Astrocyte (in vitro differentiated cells and primary cell): Measurements from ENCODE around the gene HSPH1. TPM values are rescaled to one million over a fixed set of nuclear protein-coding genes. Genes with fewer than 3 reads are reported as not detected.
A peak's percentile ranks its signal among the peaks of the same experiment; 100 is the strongest.

ENCODE experiments used
- DNase-seq: peaks from one replicate; pipeline ENCODE4 v3.0.0-alpha.2; 2010; ENCODE audit warnings: low read depth
- FAIRE-seq: peaks from 2 replicates; lab custom pipeline; 2011; peaks lifted over from hg19 to GRCh38; lab: Jason Lieb, UNC
- H2AFZ ChIP-seq: 2 replicates; pipeline ENCODE4 v1.6.0; 2012; ENCODE audit warnings: low read depth, low read length, inconsistent platforms
- H3K27ac ChIP-seq: 2 replicates; pipeline ENCODE4 v1.5.1; 2011; ENCODE audit warnings: low read depth, low read length, inconsistent platforms
- H3K27me3 ChIP-seq: 2 replicates; pipeline ENCODE4 v1.6.0; 2011; ENCODE audit warnings: low read length, inconsistent platforms; ENCODE audit not compliant: insufficient read depth
- H3K36me3 ChIP-seq: 2 replicates; pipeline ENCODE4 v1.5.1; 2011; ENCODE audit warnings: low read length, inconsistent platforms; ENCODE audit not compliant: insufficient read depth
- H3K4me1 ChIP-seq: 2 replicates; pipeline ENCODE4 v1.5.1; 2011; ENCODE audit warnings: low read length, inconsistent platforms; ENCODE audit not compliant: insufficient read depth
- H3K4me2 ChIP-seq: 2 replicates; pipeline ENCODE4 v1.6.0; 2012; ENCODE audit warnings: low read length, inconsistent platforms
- H3K4me3 ChIP-seq: 2 replicates; pipeline ENCODE4 v1.5.1; 2011; ENCODE audit warnings: low read depth, mild to moderate bottlenecking, low read length, inconsistent platforms; ENCODE audit not compliant: insufficient read depth
- H3K79me2 ChIP-seq: 2 replicates; pipeline ENCODE4 v1.6.0; 2012; ENCODE audit warnings: mild to moderate bottlenecking, low read length, inconsistent platforms; ENCODE audit not compliant: insufficient read depth
- H3K9ac ChIP-seq: 2 replicates; pipeline ENCODE4 v1.6.0; 2012; ENCODE audit warnings: mild to moderate bottlenecking, low read length, inconsistent platforms
- H3K9me3 ChIP-seq: 2 replicates; pipeline ENCODE4 v1.5.1; 2012; ENCODE audit warnings: low read depth, mild to moderate bottlenecking, low read length, inconsistent platforms; ENCODE audit not compliant: insufficient read depth
- H4K20me1 ChIP-seq: 2 replicates; pipeline ENCODE4 v1.6.0; 2012; ENCODE audit warnings: low read length, inconsistent platforms; ENCODE audit not compliant: insufficient read depth
- H3K27ac Mint-ChIP-seq: one replicate; pipeline ENCODE4 v1.8.0; 2021; ENCODE audit warnings: mild to moderate bottlenecking, mixed read lengths; ENCODE audit not compliant: unreplicated experiment
- H3K27me3 Mint-ChIP-seq: one replicate; pipeline ENCODE4 v1.8.0; 2021; ENCODE audit warnings: low read depth, mixed read lengths; ENCODE audit not compliant: unreplicated experiment
- H3K36me3 Mint-ChIP-seq: one replicate; pipeline ENCODE4 v1.8.0; 2021; ENCODE audit warnings: low read depth, mixed read lengths; ENCODE audit not compliant: unreplicated experiment
- H3K4me1 Mint-ChIP-seq: one replicate; pipeline ENCODE4 v1.8.0; 2021; ENCODE audit warnings: low read depth, mixed read lengths; ENCODE audit not compliant: unreplicated experiment
- H3K4me3 Mint-ChIP-seq: one replicate; pipeline ENCODE4 v1.8.0; 2021; ENCODE audit warnings: mild to moderate bottlenecking, moderate library complexity, mixed read lengths; ENCODE audit not compliant: unreplicated experiment
- H3K9me3 Mint-ChIP-seq: one replicate; pipeline ENCODE4 v1.8.0; 2021; ENCODE audit warnings: mild to moderate bottlenecking, mixed read lengths; ENCODE audit not compliant: unreplicated experiment
- EZH2 ChIP-seq: IDR thresholded peaks from 2 replicates; pipeline ENCODE4 v1.6.1; 2012; ENCODE audit warnings: mild to moderate bottlenecking, low read length, inconsistent platforms; ENCODE audit not compliant: insufficient read depth
- total RNA-seq: library from RNA; stranded (reverse); gene quantifications from 2 replicates; pipeline ENCODE4 v1.2.1, GENCODE V29; 2021
- TF ChIP-seq, protein P1 (sequence below): IDR thresholded peaks from 2 replicates; pipeline ENCODE4 v1.5.1; 2011; ENCODE audit warnings: low read depth, mild to moderate bottlenecking, inconsistent platforms, low read length, moderate library complexity; ENCODE audit not compliant: insufficient read depth

The HSPH1 gene
- total RNA-seq, 1 donor from 2014 or later: 145 TPM

DNA sequence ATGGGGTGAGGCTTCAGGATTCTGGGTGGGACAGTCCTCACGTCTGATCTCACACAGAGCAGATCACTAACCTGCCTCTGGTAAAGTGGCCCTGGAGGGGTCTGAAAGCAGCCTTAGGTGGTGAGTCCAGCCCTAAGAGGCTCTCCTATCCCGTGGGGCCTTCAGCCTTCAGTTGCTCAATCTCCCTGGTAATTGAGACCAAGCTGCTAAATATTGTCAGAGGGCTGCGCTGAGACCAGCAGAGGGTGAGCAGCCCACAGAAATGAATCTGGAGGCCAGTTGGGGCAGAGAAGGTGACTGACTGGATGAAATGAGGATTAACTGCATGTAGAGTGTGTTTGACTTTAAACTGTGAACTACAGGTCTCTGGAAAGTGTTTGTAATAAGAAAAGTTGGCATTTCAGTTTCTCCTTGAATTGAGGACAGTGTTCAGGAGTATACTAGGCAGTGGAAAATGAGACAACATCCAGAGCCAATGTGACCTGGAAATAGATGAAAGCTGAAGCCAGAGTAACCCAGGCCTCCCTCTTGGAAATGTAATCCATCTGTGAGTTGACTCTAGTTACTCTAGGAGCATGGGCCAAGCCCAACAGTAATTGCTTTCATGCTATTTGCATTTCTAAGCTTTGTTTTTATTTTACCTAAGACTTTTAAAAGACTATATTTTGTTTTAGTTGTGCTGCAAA is 14.3 kb upstream of the HSPH1 start:
- Histone ChIP-seq H3K4me1 (peaks cover 12% of the 10 kb centered on the region), H2AFZ (no peak overlapping the region), H3K9me3 (no peaks in the 10 kb centered on the region), H3K9ac (no peak overlapping the region), H3K36me3 (no peaks in the 10 kb centered on the region), H3K4me3 (no peak overlapping the region), H3K27ac (no peak overlapping the region), H3K27me3 (no peaks in the 10 kb centered on the region), H3K4me2 (no peak overlapping the region), H4K20me1 (no peaks in the 10 kb centered on the region), H3K79me2 (no peaks in the 10 kb centered on the region)
- Mint-ChIP-seq H3K9me3 (no peaks in the 10 kb centered on the region), H3K27me3 (peaks cover 3% of the 10 kb centered on the region), H3K27ac (no peak overlapping the region), H3K36me3 (no peaks in the 10 kb centered on the region), H3K4me1 (peaks cover 22% of the 10 kb centered on the region), H3K4me3 (no peak overlapping the region)
- no peak for FAIRE-seq
- no peak for DNase-seq
- no peak for TF ChIP-seq EZH2
- TF ChIP-seq, protein P1, sequence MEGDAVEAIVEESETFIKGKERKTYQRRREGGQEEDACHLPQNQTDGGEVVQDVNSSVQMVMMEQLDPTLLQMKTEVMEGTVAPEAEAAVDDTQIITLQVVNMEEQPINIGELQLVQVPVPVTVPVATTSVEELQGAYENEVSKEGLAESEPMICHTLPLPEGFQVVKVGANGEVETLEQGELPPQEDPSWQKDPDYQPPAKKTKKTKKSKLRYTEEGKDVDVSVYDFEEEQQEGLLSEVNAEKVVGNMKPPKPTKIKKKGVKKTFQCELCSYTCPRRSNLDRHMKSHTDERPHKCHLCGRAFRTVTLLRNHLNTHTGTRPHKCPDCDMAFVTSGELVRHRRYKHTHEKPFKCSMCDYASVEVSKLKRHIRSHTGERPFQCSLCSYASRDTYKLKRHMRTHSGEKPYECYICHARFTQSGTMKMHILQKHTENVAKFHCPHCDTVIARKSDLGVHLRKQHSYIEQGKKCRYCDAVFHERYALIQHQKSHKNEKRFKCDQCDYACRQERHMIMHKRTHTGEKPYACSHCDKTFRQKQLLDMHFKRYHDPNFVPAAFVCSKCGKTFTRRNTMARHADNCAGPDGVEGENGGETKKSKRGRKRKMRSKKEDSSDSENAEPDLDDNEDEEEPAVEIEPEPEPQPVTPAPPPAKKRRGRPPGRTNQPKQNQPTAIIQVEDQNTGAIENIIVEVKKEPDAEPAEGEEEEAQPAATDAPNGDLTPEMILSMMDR: no peak

GRCh38 chr13:31174018-31174417 is 12.3 kb upstream of the HSPH1 start:
- DNase-seq (peak; percentile 30), FAIRE-seq (no peak)
- no peak for TF ChIP-seq EZH2
- TF ChIP-seq, protein P1: no peak
- Histone ChIP-seq H3K4me1 (peaks cover 12% of the 10 kb centered on the region), H3K9ac (no peak overlapping the region), H4K20me1 (no peaks in the 10 kb centered on the region), H3K4me3 (no peak overlapping the region), H3K9me3 (no peaks in the 10 kb centered on the region), H3K36me3 (no peaks in the 10 kb centered on the region), H3K27me3 (no peaks in the 10 kb centered on the region), H2AFZ (no peak overlapping the region), H3K27ac (no peak overlapping the region), H3K79me2 (no peaks in the 10 kb centered on the region), H3K4me2 (no peak overlapping the region)
- no peak overlapping the region for H3K4me3 Mint-ChIP-seq
- no peaks in the 10 kb centered on the region for H3K36me3 Mint-ChIP-seq
- H3K27me3 Mint-ChIP-seq: peaks cover 3% of the 10 kb centered on the region
- H3K4me1 Mint-ChIP-seq: peaks cover 22% of the 10 kb centered on the region
- H3K27ac Mint-ChIP-seq: peak overlapping the region; percentile 83
- no peaks in the 10 kb centered on the region for H3K9me3 Mint-ChIP-seq

GRCh38 chr13:31172535-31172934 is 10.8 kb upstream of the HSPH1 start:
- TF ChIP-seq, protein P1: no peak
- peaks cover 30% of the 10 kb centered on the region for H3K4me1 Mint-ChIP-seq
- no peak overlapping the region for H2AFZ ChIP-seq
- H3K4me2 ChIP-seq: peak overlapping the region; percentile 35
- H3K27ac Mint-ChIP-seq: peak overlapping the region; percentile 85
- no peaks in the 10 kb centered on the region for H3K27me3 ChIP-seq
- DNase-seq (peak; percentile 88), FAIRE-seq (peak; percentile 82)
- no peaks in the 10 kb centered on the region for H3K36me3 ChIP-seq
- no peaks in the 10 kb centered on the region for H4K20me1 ChIP-seq
- H3K27ac ChIP-seq: peak overlapping the region; percentile 52
- no peak overlapping the region for H3K4me3 ChIP-seq
- peak overlapping the region; percentile 21 for H3K9ac ChIP-seq
- H3K4me1 ChIP-seq: peaks cover 12% of the 10 kb centered on the region
- peaks cover 3% of the 10 kb centered on the region for H3K27me3 Mint-ChIP-seq
- no peaks in the 10 kb centered on the region for H3K9me3 ChIP-seq
- H3K9me3 Mint-ChIP-seq: no peaks in the 10 kb centered on the region
- no peaks in the 10 kb centered on the region for H3K36me3 Mint-ChIP-seq
- no peaks in the 10 kb centered on the region for H3K79me2 ChIP-seq
- H3K4me3 Mint-ChIP-seq: no peak overlapping the region
